Testis (tissue), 2 donors: Measurements from ENCODE around the gene TNPO2.

Experiments
- CTCF ChIP-seq, 3 experiments: fragments of 450-650 bp in 2 of 3; fragments of 200-600 bp in 1 of 3; sonication (generic) in 1 of 3; IDR thresholded peaks; one replicate each; pipeline ENCODE4 v1.5.1; 2016 to 2019; ENCODE audit warnings: antibody characterized with exemption in 3 of 3, mild to moderate bottlenecking in 2 of 3, moderate library complexity in 1 of 3
- POLR2A ChIP-seq: fragments of 450-650 bp; IDR thresholded peaks from one replicate; pipeline ENCODE4 v1.6.1; 2017; ENCODE audit warnings: antibody characterized with exemption, mild to moderate bottlenecking, moderate library complexity

GRCh38 chr19:12685831-12686230, 37.9 kb downstream of the TNPO2 start:
- TF ChIP-seq CTCF (IDR thresholded peaks at IDR 0.05) (no peak), POLR2A (no peak)
